Astrocyte (in vitro differentiated cells and primary cell): Measurements from ENCODE around the gene FBXL13.

Experiments
- EZH2 ChIP-seq: IDR thresholded peaks from 2 replicates; pipeline ENCODE4 v1.6.1; 2012; ENCODE audit warnings: mild to moderate bottlenecking, low read length, inconsistent platforms; ENCODE audit not compliant: insufficient read depth
- TF ChIP-seq, protein P1 (sequence below): IDR thresholded peaks from 2 replicates; pipeline ENCODE4 v1.5.1; 2011; ENCODE audit warnings: low read depth, mild to moderate bottlenecking, inconsistent platforms, low read length, moderate library complexity; ENCODE audit not compliant: insufficient read depth

DNA sequence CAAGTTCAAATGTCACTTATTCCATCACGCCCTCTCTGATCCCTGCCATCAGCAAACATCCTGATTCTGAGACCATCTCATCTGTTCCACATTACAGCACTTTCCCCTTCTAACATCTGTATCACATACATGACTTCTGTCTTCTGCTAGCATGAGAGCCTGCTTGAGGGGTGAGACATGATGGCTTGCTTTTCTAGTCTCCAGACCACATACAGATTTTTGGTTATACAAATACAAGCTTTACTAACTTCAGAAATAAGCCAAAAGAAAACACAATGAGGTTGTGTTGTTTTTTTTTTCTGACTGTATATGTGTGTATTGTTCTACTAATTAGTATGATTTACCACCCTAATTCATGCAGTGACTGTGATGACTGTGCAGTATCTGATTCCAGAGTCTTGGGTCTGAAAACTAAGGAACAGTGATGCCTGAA is 40.0 kb upstream of the FBXL13 start:
- TF ChIP-seq, protein P1, sequence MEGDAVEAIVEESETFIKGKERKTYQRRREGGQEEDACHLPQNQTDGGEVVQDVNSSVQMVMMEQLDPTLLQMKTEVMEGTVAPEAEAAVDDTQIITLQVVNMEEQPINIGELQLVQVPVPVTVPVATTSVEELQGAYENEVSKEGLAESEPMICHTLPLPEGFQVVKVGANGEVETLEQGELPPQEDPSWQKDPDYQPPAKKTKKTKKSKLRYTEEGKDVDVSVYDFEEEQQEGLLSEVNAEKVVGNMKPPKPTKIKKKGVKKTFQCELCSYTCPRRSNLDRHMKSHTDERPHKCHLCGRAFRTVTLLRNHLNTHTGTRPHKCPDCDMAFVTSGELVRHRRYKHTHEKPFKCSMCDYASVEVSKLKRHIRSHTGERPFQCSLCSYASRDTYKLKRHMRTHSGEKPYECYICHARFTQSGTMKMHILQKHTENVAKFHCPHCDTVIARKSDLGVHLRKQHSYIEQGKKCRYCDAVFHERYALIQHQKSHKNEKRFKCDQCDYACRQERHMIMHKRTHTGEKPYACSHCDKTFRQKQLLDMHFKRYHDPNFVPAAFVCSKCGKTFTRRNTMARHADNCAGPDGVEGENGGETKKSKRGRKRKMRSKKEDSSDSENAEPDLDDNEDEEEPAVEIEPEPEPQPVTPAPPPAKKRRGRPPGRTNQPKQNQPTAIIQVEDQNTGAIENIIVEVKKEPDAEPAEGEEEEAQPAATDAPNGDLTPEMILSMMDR = no peak
- no peak for TF ChIP-seq EZH2
